ENCODE results near the gene KNTC1.
"Not testable (repeated sequence)": the region's sequence is repeated elsewhere in the genome, so short reads cannot be mapped to it uniquely, and the experiment has no call there.

Gene KNTC1

DNA sequence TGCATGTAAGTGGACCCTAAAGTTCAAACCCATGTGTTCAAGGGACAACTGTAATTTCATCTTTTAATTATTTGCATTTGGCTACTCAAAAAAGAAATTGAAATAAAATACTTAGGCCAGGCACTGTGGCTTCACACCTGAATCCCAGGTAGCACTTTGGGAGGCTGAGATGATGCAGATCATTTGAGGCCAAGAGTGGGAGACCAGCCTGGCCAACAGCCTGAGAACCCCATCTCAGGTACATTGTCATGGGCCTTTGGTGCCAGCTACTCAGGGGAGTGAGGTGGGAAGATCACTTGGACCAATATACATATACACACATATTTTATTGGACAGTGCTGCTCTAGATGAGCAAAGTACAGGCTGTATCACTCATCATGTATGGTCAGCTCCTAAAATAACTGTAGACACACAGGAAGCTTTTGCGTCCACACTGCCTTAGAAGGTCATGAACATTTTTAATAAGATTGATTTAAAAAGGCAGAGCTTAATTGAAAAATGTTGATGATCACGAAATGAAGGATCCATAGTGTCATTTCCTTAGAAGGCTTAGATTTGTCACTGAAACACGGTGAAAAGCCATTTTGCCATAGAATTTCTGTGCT lies 23.8 kb upstream of the KNTC1 start:
- TF ChIP-seq, protein P1, sequence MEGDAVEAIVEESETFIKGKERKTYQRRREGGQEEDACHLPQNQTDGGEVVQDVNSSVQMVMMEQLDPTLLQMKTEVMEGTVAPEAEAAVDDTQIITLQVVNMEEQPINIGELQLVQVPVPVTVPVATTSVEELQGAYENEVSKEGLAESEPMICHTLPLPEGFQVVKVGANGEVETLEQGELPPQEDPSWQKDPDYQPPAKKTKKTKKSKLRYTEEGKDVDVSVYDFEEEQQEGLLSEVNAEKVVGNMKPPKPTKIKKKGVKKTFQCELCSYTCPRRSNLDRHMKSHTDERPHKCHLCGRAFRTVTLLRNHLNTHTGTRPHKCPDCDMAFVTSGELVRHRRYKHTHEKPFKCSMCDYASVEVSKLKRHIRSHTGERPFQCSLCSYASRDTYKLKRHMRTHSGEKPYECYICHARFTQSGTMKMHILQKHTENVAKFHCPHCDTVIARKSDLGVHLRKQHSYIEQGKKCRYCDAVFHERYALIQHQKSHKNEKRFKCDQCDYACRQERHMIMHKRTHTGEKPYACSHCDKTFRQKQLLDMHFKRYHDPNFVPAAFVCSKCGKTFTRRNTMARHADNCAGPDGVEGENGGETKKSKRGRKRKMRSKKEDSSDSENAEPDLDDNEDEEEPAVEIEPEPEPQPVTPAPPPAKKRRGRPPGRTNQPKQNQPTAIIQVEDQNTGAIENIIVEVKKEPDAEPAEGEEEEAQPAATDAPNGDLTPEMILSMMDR (conservative IDR thresholded peaks at IDR 0.05; ENCODE audit: low read length): no peak
- DNase-seq (ENCODE audit: low read depth): no peak
- no peak overlapping the region for H3K4me3 ChIP-seq (ENCODE audit: low read length)

DNA sequence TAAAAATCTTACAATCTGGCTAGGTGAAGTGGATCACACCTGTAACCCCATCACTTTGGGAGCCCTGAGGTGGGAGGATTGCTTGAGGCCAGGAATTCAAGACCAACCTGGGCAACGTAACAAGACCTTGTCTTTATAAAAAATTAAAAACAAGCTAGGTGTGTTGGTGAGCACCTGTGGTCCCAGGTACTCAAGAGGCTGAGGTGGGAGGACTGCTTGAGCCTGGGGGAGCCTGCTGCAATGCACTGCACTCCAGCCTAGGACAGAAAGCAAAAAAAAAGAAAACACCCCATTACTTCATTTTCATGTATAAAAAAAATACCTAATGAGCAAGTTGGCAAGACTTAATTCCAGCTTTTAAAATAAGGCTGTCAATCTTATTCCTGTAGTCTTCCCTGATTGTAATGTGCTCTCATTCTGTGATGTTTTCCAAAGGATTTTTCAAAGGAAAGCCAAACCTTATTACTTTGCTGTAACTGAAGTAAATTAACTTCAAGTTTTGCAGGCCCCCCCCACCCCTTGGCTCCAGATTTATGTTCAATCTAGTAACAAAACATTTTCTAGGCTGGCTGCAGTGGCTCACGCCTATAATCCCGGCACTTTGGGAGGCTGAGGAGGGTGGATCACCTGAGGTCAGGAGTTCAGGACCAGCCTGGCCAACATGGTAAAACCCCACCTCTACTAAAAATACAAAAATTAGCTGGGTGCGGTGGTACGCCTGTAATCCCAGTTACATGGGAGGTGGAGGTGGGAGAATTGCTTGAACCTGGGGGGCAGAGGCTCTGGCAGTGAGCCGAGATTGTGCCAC lies 23.1 kb upstream of the KNTC1 start:
- DNase-seq (ENCODE audit: low read depth): no peak

DNA sequence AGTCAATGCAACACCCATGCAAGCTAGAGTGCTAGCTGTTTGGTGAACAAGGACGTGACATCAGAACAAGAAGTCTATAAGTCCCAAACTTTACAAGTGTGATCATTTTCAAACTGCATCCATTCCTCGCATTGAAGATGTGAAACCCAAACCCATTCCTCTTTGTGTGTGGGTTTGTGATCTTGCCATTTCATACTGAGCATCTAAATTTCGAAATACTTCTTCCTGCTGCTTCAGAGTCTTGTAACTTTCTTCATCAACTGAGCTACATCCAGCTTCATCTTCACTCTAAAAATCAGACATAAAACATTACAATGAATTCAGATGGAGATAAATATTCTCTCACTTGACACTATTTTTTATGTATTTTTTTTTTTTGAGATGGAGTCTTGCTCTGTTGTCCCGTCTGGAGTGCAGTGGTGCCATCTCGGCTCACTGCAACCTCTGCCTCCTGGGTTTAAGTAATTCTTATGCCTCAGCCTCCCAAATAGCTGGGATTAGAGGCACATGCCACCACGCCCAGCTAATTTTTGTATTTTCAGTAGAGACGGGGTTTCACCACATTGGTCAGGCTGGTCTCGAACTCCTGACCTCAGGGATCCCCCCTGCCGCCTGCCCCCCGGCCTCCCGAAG lies 21.5 kb upstream of the KNTC1 start:
- DNase-seq (ENCODE audit: low read depth): peak; percentile 35

More for the DNA sequence above, 23.1 kb upstream of the KNTC1 start:
- TF ChIP-seq, protein P1 (conservative IDR thresholded peaks at IDR 0.05; ENCODE audit: low read length): no peak
- H3K4me3 ChIP-seq (ENCODE audit: low read length): no peak overlapping the region

DNA sequence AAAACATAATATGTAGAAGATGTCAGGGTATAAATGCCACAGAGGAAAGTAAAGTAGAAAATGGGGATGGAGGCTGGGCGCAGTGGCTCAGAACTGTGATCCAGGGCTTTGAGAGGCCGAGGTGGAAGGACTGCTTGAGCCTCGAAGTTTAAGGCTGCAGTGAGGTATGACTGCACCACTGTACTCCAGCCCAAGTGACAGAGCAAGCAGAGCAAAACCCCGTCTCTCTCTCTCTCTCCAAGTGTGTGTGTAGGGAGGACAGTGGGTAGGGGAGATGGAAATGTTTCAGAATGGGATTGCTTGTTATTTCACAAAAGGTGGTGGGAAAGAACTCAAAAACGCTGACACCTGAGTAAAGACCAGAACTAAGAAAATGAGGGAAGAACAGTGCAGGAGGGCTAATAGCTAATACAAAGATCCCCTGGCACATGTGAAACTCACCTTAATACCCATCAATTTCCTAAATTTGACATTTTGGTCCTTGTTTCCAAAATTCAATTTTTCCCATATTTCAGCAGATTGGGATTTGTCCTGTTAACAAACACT lies 20.6 kb upstream of the KNTC1 start:
- DNase-seq (ENCODE audit: low read depth): no peak
- no peak overlapping the region for H3K4me3 ChIP-seq (ENCODE audit: low read length)
- TF ChIP-seq, protein P1 (conservative IDR thresholded peaks at IDR 0.05; ENCODE audit: low read length): no peak

More for the DNA sequence above, 21.5 kb upstream of the KNTC1 start:
- TF ChIP-seq, protein P1 (conservative IDR thresholded peaks at IDR 0.05; ENCODE audit: low read length): no peak
- H3K4me3 ChIP-seq (ENCODE audit: low read length): no peak overlapping the region

DNA sequence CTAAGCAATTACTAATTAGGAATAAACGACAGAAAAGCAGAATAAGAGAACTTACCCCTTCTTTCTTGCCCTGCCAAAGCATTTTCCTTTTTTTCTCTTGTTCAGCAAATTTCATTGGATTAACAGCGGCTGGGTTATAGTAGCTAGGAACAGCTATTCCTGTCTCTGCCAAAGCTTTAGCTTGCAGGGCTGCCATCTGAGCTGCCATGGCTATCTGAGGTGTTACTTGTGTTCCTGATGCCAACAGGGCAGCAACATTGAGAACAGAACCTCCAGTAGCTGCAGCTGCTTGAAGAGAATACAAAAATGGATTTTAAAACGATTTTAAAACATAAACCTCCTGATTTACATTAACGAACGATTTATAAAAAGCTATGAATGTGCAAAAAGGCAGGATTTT lies 18.9 kb upstream of the KNTC1 start:
- TF ChIP-seq, protein P1 (conservative IDR thresholded peaks at IDR 0.05; ENCODE audit: low read length): no peak
- DNase-seq (ENCODE audit: low read depth): no peak
- no peak overlapping the region for H3K4me3 ChIP-seq (ENCODE audit: low read length)

DNA sequence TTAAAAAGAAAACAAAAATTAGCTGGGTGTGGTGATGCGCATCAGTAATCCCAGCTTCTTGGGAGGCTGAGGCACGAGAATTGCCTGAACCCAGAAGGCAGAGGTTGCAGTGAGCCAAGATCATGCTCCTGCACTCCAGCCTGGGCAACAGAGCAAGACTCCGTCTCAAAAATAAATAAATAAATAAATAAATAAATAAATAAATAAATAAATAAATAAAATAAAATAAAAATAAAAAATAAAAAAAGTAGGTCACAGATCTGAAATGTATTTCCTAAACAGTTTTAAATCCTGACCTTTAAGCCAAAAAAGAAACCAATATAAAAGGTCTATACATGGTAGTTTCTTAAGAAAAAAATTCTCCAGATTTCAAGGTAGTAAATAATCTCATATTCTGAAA lies 14.0 kb upstream of the KNTC1 start:
- H3K4me3 ChIP-seq (ENCODE audit: low read length); DNase-seq (ENCODE audit: low read depth): not testable (repeated sequence)

DNA sequence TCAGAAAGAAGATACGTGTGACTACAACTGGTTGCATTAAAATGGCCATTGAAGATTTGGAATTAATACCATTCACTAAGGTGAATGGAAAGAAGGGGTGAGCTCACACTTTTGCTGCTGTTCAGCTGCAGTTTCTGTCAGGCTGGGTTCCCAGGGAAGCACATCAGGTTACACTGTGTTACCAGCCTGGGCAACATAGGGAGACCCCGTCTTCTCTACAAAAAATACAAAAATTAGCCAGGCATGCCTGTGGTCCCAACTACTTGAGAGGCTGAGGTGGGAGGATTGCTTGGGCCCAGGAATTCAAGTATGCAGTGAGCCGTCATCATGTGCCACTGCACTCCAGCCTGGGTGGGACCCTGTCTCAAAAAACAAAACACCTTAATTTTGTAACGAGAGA lies 13.4 kb upstream of the KNTC1 start:
- no peak for DNase-seq (ENCODE audit: low read depth)
- H3K4me3 ChIP-seq (ENCODE audit: low read length): no peak overlapping the region
- TF ChIP-seq, protein P1 (conservative IDR thresholded peaks at IDR 0.05; ENCODE audit: low read length): no peak
